ENCODE results near the gene PCDHGB5.
"Not testable (repeated sequence)": the region's sequence is repeated elsewhere in the genome, so short reads cannot be mapped to it uniquely, and the experiment has no call there.

The PCDHGB5 gene

DNA sequence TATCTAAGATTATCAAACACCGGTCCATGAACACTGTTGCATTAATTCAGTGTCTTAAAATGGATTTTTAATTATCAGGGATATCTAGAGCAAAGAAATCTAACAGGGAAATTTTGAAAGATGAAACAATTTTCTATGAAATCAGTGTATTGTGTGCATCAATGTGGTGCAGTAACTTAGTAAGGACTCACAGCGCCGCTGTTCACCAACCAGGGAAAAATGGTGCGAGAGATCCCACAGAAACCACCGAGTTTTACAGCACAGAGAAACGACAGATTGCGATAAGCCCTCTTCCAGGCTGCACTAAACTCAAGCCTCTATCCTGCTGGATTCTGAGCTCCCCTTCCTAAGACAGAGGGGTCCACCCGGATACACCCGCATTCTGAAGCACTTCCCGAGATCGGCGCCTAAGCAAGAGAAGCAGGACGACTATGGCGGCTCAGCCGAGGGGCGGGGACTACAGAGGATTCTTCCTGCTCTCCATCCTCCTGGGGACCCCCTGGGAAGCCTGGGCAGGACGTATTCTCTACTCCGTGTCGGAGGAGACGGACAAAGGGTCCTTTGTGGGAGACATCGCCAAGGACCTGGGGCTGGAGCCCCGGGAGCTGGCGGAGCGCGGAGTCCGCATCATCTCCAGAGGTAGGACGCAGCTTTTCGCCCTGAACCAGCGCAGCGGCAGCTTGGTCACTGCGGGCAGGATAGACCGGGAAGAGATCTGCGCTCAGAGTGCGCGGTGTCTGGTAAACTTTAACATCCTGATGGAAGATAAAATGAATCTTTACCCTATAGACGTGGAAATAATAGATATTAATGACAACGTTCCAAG lies 15.1 kb upstream of the PCDHGB5 start, which contains the start of gene PCDHGA7:
PCDHGA7 (plus strand) TSS at position 274 of the 826 bp plus-strand sequence; CDS start at position 432, 158 bp downstream.
- peak in 1 of 3 donors; percentile 7 for DNase-seq

DNA sequence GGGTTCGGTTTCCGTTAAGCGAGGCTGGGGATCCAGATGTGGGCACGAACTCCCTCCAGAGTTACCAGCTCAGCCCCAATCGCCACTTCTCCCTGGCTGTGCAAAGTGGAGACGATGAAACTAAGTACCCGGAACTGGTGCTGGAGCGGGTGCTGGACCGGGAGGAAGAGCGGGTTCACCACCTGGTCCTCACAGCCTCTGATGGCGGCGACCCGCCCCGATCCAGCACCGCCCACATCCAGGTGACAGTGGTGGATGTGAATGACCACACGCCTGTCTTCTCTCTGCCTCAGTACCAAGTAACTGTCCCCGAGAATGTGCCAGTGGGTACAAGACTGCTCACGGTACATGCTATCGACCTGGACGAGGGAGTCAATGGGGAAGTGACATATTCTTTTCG lies 14.4 kb upstream of the PCDHGB5 start:
- no peak for DNase-seq

DNA sequence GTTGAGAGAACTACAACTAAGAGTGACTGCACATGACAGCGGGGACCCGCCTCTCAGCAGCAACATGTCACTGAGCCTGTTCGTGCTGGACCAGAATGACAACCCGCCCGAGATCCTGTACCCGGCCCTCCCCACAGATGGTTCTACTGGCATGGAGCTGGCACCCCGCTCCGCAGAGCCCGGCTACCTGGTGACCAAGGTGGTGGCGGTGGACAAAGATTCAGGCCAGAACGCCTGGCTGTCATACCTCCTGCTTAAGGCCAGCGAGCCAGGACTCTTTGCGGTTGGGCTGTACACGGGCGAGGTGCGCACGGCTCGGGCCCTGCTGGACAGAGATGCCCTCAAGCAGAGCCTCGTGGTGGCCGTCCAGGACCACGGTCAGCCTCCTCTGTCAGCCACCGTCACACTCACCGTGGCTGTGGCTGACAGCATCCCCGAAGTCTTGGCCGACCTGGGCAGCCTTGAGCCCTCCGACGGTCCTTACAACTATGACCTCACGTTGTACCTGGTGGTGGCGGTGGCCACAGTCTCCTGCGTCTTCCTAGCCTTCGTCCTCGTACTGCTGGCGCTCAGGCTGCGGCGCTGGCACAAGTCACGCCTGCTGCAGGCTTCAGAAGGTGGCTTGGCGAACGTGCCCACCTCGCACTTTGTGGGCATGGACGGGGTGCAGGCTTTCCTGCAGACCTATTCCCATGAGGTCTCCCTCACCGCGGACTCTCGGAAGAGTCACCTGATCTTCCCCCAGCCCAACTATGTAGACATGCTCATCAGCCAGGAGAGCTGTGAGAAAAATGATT lies 13.1 kb upstream of the PCDHGB5 start:
- DNase-seq: no peak

DNA sequence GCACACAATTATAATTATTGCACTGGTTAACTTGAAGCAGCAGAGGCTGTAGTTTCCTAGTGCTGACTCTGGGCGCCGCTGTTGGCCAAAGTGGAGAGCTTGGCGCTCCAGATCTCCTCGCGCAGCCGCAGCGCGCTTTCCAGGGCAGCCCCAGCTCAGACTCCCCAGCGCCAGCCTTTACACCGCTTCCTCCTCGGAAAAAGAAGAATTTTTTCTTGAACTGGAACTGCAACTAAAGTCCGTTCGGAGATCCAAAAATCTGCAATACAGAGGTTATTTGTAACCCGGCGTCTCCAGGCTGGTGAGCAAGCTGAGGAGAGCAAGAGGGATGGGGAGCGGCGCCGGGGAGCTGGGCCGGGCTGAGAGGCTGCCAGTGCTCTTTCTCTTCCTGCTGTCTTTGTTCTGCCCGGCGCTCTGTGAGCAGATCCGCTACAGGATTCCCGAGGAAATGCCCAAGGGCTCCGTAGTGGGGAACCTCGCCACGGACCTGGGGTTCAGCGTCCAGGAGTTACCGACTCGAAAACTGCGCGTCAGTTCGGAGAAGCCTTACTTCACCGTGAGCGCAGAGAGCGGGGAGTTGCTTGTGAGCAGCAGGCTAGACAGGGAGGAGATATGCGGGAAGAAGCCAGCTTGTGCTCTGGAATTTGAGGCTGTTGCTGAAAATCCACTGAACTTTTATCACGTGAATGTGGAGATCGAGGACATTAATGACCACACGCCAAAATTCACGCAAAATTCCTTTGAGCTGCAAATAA lies 10.0 kb upstream of the PCDHGB5 start, which contains the start of gene PCDHGB4:
PCDHGB4 (plus strand) TSS at position 142 of the 755 bp plus-strand sequence; CDS start at position 329, 187 bp downstream.
- peak; percentile 43 to 60 (median 56) for DNase-seq

DNA sequence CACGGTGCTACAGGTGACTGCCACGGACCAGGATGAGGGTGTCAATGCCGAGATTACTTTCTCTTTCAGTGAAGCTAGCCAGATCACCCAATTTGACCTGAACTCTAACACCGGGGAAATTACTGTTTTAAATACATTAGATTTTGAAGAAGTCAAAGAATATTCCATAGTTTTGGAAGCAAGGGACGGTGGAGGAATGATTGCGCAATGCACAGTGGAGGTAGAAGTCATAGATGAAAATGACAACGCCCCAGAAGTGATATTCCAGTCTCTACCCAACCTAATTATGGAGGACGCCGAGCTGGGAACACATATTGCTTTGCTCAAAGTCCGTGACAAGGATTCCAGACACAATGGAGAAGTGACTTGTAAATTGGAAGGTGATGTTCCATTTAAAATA lies 9.1 kb upstream of the PCDHGB5 start:
- no peak for DNase-seq

DNA sequence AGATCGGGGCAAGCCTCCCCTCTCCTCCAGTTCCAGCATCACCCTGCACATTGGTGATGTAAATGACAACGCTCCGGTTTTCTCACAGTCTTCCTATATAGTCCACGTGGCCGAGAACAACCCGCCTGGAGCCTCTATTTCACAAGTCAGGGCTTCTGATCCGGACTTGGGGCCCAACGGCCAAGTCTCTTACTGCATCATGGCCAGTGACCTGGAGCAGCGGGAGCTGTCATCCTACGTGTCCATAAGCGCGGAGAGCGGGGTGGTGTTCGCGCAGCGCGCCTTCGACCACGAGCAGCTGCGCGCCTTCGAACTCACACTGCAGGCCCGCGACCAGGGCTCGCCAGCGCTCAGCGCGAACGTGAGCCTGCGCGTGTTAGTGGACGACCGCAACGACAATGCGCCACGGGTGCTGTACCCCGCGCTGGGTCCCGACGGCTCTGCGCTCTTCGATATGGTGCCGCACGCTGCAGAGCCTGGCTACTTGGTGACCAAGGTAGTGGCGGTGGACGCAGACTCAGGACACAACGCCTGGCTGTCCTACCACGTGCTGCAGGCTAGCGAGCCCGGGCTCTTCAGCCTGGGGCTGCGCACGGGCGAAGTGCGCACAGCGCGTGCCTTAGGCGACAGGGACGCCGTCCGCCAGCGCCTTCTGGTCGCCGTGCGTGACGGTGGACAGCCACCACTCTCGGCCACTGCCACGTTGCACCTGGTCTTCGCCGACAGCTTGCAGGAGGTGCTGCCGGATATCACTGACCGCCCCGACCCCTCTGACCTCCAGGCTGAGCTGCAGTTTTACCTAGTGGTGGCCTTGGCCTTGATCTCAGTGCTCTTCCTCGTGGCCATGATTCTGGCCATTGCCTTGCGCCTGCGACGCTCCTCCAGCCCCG lies 8.3 kb upstream of the PCDHGB5 start:
- DNase-seq: no peak

DNA sequence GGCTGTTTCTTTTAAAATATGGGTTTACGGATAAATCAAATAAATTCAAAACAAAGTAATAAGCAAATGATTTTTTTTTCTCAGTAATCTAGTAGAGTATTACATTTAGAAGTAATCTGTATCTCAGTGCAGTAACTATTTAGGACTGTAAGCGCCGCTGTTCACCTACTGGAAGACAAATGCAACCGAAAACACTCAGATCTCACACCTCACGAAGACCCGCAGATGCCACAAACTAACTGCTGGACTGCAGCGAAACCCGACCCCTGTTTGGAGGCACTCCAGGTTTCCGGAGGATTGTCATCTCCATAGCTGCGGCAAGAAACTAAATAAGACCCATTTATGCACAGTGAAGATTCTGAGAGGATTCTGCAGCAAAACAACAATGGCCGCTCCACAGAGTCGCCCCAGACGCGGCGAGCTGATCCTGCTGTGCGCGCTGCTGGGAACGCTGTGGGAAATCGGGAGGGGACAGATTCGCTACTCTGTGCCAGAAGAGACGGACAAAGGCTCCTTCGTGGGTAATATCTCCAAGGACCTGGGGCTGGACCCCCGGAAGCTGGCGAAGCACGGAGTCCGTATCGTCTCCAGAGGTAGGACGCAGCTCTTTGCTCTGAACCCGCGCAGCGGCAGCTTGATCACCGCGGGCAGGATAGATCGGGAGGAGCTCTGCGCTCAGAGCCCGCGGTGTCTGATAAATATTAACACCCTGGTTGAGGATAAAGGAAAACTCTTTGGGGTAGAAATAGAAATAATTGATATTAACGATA lies 5.1 kb upstream of the PCDHGB5 start, which contains the start of gene PCDHGA8:
PCDHGA8 (plus strand) TSS at position 205 of the 770 bp plus-strand sequence; CDS start at position 386, 181 bp downstream.
- DNase-seq: no peak

DNA sequence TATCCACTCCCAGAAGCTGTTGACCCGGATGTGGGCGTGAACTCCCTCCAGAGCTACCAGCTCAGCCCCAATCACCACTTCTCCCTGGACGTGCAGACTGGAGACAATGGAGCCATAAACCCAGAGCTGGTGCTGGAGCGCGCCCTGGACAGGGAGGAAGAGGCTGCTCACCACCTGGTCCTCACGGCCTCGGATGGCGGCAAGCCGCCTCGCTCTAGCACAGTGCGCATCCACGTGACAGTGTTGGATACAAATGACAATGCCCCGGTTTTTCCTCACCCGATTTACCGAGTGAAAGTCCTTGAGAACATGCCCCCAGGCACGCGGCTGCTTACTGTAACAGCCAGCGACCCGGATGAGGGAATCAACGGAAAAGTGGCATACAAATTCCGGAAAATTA lies 4.5 kb upstream of the PCDHGB5 start:
- no peak for DNase-seq

DNA sequence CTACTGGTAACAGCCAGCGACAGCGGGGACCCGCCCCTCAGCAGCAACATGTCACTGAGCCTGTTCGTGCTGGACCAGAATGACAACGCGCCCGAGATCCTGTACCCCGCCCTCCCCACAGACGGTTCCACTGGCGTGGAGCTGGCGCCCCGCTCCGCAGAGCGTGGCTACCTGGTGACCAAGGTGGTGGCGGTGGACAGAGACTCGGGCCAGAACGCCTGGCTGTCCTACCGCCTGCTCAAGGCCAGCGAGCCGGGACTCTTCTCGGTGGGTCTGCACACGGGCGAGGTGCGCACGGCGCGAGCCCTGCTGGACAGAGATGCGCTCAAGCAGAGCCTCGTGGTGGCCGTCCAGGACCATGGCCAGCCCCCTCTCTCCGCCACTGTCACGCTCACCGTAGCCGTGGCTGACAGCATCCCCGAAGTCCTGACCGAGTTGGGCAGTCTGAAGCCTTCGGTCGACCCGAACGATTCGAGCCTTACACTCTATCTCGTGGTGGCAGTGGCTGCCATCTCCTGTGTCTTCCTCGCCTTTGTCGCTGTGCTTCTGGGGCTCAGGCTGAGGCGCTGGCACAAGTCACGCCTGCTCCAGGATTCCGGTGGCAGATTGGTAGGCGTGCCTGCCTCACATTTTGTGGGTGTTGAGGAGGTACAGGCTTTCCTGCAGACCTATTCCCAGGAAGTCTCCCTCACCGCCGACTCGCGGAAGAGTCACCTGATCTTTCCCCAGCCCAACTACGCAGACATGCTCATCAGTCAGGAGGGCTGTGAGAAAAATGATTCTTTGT lies 3.2 kb upstream of the PCDHGB5 start:
- not testable (repeated sequence) for DNase-seq

DNA sequence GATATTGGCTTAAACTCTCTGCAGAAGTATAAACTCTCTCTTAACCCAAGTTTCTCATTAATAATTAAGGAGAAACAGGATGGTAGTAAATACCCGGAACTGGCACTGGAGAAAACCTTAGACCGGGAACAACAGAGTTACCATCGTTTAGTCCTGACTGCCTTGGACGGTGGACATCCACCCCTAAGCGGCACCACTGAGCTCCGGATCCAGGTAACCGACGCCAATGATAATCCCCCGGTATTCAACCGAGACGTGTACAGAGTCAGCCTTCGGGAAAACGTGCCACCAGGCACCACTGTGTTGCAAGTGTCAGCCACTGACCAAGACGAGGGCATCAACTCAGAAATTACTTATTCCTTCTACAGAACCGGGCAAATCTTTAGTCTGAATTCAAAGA lies 861 bp downstream of the PCDHGB5 start:
- DNase-seq: no peak

DNA sequence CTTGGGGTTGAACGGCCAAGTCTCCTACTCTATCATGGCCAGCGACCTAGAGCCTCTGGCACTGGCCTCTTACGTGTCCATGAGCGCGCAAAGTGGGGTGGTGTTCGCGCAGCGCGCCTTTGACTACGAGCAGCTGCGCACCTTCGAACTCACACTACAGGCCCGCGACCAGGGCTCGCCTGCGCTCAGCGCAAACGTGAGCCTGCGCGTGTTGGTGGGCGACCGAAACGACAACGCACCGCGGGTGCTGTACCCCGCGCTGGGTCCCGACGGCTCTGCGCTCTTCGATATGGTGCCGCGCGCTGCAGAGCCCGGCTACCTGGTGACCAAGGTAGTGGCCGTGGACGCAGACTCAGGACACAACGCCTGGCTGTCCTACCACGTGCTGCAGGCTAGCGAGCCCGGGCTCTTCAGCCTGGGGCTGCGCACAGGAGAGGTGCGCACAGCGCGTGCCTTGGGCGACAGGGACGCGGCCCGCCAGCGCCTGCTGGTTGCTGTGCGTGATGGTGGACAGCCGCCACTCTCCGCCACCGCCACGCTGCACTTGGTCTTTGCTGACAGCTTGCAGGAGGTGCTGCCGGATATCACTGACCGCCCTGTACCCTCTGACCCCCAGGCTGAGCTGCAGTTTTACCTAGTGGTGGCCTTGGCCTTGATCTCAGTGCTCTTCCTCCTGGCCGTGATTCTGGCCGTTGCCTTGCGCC lies 2.0 kb downstream of the PCDHGB5 start:
- no peak for DNase-seq

DNA sequence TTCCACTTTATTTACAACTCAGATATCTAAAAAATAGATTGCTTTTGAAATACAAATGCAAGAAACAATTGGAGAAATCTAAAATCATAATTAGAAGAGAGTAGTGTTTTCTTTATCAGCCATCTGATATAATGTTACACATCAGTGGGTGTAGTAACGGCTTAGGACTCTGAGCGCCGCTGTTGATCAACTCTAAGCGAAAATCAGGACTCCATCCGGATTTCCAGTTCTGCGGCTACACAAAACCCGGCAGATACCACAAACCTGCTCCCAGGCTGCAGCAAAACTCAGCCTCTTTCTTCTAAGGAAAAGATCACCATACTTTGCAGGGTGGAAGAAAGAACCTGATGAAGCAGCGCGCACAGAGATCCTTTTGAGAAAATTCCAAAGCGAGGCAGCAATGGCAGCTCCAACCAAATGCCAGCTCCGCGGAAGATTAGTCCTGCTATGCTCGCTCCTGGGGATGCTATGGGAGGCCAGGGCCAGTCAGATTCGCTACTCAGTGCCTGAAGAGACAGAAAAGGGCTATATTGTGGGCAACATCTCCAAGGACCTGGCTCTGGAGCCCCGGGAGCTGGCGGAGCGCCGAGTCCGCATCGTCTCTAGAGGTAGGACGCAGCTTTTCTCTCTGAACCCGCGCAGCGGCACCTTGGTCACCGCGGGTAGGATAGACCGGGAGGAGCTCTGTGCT lies 5.0 kb downstream of the PCDHGB5 start, which contains the start of gene PCDHGA9:
PCDHGA9 (plus strand) TSS at position 226 of the 691 bp plus-strand sequence; CDS start at position 401, 175 bp downstream.
- peak; percentile 34 to 47 (median 44) for DNase-seq

DNA sequence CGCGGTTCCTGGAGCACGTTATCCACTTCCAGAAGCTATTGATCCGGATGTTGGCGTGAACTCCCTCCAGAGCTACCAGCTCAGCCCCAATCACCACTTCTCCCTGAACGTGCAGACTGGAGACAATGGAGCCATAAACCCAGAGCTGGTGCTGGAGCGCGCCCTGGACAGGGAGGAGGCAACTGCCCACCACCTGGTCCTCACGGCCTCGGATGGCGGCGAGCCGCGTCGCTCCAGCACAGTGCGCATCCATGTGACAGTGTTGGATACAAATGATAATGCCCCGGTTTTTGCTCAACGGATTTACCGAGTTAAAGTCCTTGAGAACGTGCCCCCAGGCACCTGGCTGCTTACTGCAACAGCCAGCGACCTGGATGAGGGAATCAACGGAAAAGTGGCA lies 5.6 kb downstream of the PCDHGB5 start:
- DNase-seq: no peak

DNA sequence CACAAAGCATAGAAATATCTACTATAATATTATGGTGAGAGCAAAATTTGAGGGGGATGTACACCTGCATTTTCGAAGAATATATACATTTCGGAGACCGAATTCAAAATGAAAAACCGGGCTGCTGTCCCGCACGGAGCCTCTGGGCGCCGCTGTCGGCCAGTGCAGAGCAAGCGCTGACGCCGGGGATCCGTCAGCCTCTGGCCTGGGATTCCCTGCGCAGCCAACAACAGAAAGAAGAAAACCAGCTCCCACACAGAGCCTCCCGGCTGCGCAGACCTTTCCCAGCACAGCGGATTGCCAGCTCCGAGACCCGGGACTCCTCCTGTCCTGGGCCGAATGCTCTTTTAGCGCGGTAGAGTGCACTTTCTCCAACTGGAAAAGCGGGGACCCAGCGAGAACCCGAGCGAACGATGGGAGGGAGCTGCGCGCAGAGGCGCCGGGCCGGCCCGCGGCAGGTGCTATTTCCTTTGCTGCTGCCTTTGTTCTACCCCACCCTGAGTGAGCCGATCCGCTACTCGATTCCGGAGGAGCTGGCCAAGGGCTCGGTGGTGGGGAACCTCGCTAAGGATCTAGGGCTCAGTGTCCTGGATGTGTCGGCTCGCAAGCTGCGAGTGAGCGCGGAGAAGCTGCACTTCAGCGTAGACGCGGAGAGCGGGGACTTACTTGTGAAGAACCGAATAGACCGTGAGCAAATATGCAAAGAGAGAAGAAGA lies 10.2 kb downstream of the PCDHGB5 start, which contains the start of gene PCDHGB6:
PCDHGB6 (plus strand) TSS at position 232 of the 716 bp plus-strand sequence; CDS start at position 414, 182 bp downstream.
- DNase-seq: peak; percentile 61 to 84 (median 73)

DNA sequence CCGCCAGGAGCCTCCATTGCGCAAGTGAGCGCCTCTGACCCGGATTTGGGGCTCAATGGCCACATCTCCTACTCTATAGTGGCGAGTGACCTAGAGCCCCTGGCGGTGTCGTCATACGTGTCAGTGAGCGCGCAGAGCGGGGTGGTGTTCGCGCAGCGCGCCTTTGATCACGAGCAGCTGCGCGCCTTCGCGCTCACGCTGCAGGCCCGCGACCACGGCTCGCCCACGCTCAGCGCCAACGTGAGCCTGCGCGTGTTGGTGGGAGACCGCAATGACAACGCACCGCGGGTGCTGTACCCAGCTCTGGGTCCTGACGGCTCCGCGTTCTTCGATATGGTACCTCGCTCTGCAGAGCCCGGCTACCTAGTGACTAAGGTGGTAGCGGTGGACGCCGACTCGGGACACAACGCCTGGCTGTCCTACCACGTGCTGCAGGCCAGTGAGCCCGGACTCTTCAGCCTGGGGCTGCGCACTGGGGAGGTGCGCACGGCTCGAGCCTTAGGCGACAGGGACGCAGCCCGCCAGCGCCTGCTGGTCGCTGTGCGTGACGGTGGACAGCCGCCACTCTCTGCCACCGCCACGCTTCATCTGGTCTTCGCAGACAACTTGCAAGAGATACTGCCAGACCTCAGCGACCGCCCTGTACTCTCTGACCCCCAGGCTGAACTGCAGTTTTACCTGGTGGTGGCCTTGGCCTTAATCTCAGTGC lies 12.0 kb downstream of the PCDHGB5 start:
- no peak for DNase-seq

DNA sequence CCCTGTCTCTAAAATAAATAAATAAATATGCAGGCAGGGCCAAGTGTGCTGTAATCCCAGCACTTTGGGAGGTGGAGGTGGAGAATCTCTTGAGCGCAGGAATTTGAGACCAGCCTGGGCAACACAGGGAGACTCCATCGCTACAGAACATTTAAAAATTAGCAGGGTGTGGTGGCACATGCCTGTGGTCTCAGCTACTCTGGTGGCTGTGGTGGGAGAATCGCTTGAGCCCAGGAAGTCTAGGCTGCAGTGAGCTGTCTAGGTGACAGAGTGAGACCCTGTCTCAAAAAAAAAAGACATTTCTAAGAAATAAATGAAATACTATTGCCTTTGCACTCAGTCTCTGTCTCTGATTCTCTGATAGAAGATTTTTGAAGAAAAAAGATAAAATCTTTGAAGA lies 13.8 kb downstream of the PCDHGB5 start:
- no peak for DNase-seq
